Measurements from ENCODE around the gene SCML1.

Gene SCML1

DNA sequence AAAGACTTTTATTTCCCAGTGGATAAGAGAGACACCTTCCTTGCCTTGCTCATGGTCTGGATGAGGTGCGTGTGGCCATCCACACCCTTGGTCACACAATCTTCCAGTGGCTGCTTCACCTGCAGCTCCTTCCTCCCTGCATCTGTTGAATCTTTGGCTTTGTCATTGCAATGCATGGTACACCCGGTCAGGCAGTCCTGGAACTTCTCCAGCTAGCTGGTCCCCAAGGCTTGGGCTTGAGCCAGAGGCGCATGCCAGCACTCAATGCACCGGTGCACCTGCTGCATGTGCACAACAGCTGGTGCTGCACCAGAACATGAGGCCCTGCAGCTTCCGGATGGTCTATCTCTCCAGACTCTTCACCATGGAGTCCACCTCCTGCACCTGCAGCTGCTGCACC lies 31.7 kb downstream of the SCML1 start:
- TF ChIP-seq ZNF623 (tag by site-specific recombination; IDR thresholded peaks at IDR 0.05), result no peak
- no peak for TF ChIP-seq ZNF211 (tag by site-specific recombination; IDR thresholded peaks at IDR 0.05; ENCODE audit: low read depth)
- no peak for TF ChIP-seq ZNF2 (tag by site-specific recombination; IDR thresholded peaks at IDR 0.05)
- TF ChIP-seq KLF16 (tag by site-specific recombination; IDR thresholded peaks at IDR 0.05), result no peak
- no peak for TF ChIP-seq HOXD13 (CRISPR knock-in tag; IDR thresholded peaks at IDR 0.05; ENCODE audit: borderline replicate concordance)
- TF ChIP-seq, protein P1, sequence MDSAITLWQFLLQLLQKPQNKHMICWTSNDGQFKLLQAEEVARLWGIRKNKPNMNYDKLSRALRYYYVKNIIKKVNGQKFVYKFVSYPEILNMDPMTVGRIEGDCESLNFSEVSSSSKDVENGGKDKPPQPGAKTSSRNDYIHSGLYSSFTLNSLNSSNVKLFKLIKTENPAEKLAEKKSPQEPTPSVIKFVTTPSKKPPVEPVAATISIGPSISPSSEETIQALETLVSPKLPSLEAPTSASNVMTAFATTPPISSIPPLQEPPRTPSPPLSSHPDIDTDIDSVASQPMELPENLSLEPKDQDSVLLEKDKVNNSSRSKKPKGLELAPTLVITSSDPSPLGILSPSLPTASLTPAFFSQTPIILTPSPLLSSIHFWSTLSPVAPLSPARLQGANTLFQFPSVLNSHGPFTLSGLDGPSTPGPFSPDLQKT (IDR thresholded peaks at IDR 0.05; ENCODE audit: borderline replicate concordance, low read depth, low read length), result no peak
- TF ChIP-seq ZNF416 (tag by site-specific recombination; IDR thresholded peaks at IDR 0.05), result no peak
- no peak for TF ChIP-seq ZNF610 (tag by site-specific recombination; IDR thresholded peaks at IDR 0.05; ENCODE audit: borderline replicate concordance)
- TF ChIP-seq ZNF660 (tag by site-specific recombination; IDR thresholded peaks at IDR 0.05), result no peak
- no peak for TF ChIP-seq SP7 (tag by site-specific recombination; IDR thresholded peaks at IDR 0.05)
- TF ChIP-seq ZNF239 (tag by site-specific recombination; IDR thresholded peaks at IDR 0.05), result no peak
- TF ChIP-seq, protein P2, sequence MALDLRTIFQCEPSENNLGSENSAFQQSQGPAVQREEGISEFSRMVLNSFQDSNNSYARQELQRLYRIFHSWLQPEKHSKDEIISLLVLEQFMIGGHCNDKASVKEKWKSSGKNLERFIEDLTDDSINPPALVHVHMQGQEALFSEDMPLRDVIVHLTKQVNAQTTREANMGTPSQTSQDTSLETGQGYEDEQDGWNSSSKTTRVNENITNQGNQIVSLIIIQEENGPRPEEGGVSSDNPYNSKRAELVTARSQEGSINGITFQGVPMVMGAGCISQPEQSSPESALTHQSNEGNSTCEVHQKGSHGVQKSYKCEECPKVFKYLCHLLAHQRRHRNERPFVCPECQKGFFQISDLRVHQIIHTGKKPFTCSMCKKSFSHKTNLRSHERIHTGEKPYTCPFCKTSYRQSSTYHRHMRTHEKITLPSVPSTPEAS (tag by site-specific recombination; IDR thresholded peaks at IDR 0.05), result no peak
- no peak for TF ChIP-seq KLF1 (tag by site-specific recombination; IDR thresholded peaks at IDR 0.05)
- TF ChIP-seq ZNF266 (tag by site-specific recombination; IDR thresholded peaks at IDR 0.05; ENCODE audit: low read depth), result no peak
- H3K36me3 ChIP-seq (ENCODE audit: control insufficient read depth in 2 of 2, insufficient read depth in 1 of 2, low read length in 2 of 2), result no peaks in the 10 kb centered on the region
- ChIA-PET CTCF (no interaction called here), POLR2A (no interaction called here)
- H3K27ac ChIP-seq (ENCODE audit: extremely low read depth, low read depth, low read length), result no peak overlapping the region
- H3K4me3 ChIP-seq (ENCODE audit: low read depth, low read length), result no peak overlapping the region
- no peaks in the 10 kb centered on the region for H3K4me1 ChIP-seq (ENCODE audit: control insufficient read depth, insufficient read depth, low read length)
- no peaks in the 10 kb centered on the region for H3K9me3 ChIP-seq (ENCODE audit: control insufficient read depth, insufficient read depth, low read depth, low read length)

DNA sequence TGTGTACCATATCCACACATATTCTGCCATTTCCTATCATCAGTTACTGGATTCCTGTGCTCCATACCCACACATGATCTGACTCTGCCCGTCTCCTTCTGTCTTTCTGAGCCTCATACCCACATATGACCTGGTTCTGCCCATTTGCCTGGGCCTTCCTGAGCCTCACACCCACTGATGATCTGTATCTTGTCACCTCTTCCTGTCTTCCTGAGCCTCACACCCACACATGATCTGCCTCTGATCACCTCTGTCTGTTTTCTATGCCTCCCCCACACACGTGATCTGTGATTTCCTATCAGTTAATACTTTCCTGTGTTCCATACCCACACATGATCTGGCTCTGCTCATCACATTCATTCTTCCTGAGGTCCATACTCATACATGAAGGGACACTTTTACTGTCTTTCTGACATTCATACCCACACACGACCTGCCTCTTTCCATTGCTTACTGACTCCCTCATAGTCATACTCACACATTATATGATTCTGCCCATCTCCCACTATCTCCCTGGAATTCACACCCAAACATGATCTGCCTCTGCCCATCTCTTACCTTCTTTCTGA lies 32.5 kb downstream of the SCML1 start:
- ChIA-PET POLR2A (no interaction called here), CTCF (no interaction called here)
- Histone ChIP-seq H3K27ac (ENCODE audit: extremely low read depth, low read depth, low read length) (no peak overlapping the region), H3K36me3 (ENCODE audit: control insufficient read depth in 2 of 2, insufficient read depth in 1 of 2, low read length in 2 of 2) (no peaks in the 10 kb centered on the region), H3K4me1 (ENCODE audit: control insufficient read depth, insufficient read depth, low read length) (no peaks in the 10 kb centered on the region), H3K4me3 (ENCODE audit: low read depth, low read length) (no peak overlapping the region), H3K9me3 (ENCODE audit: control insufficient read depth, insufficient read depth, low read depth, low read length) (no peaks in the 10 kb centered on the region)
- TF ChIP-seq ZNF654 (tag by site-specific recombination; IDR thresholded peaks at IDR 0.05; ENCODE audit: low read depth), result no peak
- no peak for TF ChIP-seq SALL2 (tag by site-specific recombination; IDR thresholded peaks at IDR 0.05; ENCODE audit: borderline replicate concordance)
- no peak for TF ChIP-seq ZNF24 (tag by site-specific recombination; IDR thresholded peaks at IDR 0.05)
- TF ChIP-seq ZFHX2 (tag by site-specific recombination; conservative IDR thresholded peaks at IDR 0.05), result peak; percentile 52
- no peak for TF ChIP-seq IKZF3 (tag by site-specific recombination; IDR thresholded peaks at IDR 0.05)
- peak; percentile 66 for TF ChIP-seq EGR2 (tag by site-specific recombination; IDR thresholded peaks at IDR 0.05; ENCODE audit: low read depth)
- no peak for TF ChIP-seq ZNF266 (tag by site-specific recombination; IDR thresholded peaks at IDR 0.05; ENCODE audit: low read depth)

DNA sequence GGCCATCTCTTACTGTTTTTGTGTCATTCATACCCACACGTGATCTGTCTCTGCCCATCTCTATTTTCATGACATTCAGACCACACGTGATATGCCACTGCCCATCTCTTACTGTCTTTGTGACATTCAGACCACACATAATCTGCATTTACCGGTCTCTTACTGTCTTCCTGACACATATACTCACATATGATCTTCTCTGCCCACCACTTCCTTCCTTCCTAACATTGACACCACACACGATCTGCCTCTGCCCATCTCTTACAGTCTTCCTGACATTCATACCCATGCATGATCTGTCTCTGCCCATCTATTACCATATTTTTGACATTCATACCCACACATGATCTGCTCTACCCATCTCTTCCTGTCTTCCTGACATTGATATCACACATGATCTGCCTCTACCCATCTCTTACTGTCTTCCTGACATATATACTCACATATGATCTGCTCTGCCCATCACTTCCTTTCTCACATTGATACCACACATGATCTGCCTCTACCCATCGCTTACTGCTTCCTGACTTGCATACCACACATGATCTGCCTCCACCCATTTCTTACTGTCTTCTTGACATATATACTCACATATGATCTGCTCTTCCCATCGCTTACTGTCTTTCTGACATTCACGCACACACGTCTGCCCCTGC lies 36.1 kb downstream of the SCML1 start:
- H3K4me3 ChIP-seq (ENCODE audit: low read depth, low read length), result no peak overlapping the region
- ChIA-PET CTCF (no interaction called here), POLR2A (no interaction called here)
- no peaks in the 10 kb centered on the region for H3K36me3 ChIP-seq (ENCODE audit: control insufficient read depth in 2 of 2, insufficient read depth in 1 of 2, low read length in 2 of 2)
- H3K9me3 ChIP-seq (ENCODE audit: control insufficient read depth, insufficient read depth, low read depth, low read length), result no peaks in the 10 kb centered on the region
- no peak overlapping the region for H3K27ac ChIP-seq (ENCODE audit: extremely low read depth, low read depth, low read length)
- no peaks in the 10 kb centered on the region for H3K4me1 ChIP-seq (ENCODE audit: control insufficient read depth, insufficient read depth, low read length)
- TF ChIP-seq, protein P3, sequence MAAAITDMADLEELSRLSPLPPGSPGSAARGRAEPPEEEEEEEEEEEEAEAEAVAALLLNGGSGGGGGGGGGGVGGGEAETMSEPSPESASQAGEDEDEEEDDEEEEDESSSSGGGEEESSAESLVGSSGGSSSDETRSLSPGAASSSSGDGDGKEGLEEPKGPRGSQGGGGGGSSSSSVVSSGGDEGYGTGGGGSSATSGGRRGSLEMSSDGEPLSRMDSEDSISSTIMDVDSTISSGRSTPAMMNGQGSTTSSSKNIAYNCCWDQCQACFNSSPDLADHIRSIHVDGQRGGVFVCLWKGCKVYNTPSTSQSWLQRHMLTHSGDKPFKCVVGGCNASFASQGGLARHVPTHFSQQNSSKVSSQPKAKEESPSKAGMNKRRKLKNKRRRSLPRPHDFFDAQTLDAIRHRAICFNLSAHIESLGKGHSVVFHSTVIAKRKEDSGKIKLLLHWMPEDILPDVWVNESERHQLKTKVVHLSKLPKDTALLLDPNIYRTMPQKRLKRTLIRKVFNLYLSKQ (tag by site-specific recombination; IDR thresholded peaks at IDR 0.05; ENCODE audit: borderline replicate concordance), result no peak
- TF ChIP-seq ZNF510 (tag by site-specific recombination; IDR thresholded peaks at IDR 0.05; ENCODE audit: insufficient replicate concordance) (no peak), ZNF433 (tag by site-specific recombination; IDR thresholded peaks at IDR 0.05; ENCODE audit: low read depth) (no peak)
- TF ChIP-seq, protein P4, sequence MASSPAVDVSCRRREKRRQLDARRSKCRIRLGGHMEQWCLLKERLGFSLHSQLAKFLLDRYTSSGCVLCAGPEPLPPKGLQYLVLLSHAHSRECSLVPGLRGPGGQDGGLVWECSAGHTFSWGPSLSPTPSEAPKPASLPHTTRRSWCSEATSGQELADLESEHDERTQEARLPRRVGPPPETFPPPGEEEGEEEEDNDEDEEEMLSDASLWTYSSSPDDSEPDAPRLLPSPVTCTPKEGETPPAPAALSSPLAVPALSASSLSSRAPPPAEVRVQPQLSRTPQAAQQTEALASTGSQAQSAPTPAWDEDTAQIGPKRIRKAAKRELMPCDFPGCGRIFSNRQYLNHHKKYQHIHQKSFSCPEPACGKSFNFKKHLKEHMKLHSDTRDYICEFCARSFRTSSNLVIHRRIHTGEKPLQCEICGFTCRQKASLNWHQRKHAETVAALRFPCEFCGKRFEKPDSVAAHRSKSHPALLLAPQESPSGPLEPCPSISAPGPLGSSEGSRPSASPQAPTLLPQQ (tag by site-specific recombination; IDR thresholded peaks at IDR 0.05), result no peak
